Breast epithelium (tissue), 4 donors: ENCODE data around the gene PPL. TPM values are rescaled to one million over a fixed set of nuclear protein-coding genes. Genes with fewer than 3 reads are reported as not detected.
A peak's percentile ranks its signal among the peaks of the same experiment; 100 is the strongest.

Experiments
- DNase-seq, 2 donors: peaks; one replicate each; pipeline ENCODE4 v3.0.0-alpha.2; 2019; ENCODE audit warnings: low spot score in 2 of 2
- H3K27ac ChIP-seq, 2 donors: fragments of 200-600 bp; sonication (generic) in 1 of 2; one replicate each; pipeline ENCODE4 v1.5.1; 2016 to 2019; ENCODE audit warnings: mild to moderate bottlenecking in 1 of 2
- H3K27me3 ChIP-seq, 2 donors: fragments of 200-600 bp; sonication (generic) in 1 of 2; one replicate each; pipeline versions ENCODE4 v1.5.1 to v1.6.0; 2017 to 2019; ENCODE audit warnings: control low read depth in 1 of 2, mild to moderate bottlenecking in 1 of 2
- H3K36me3 ChIP-seq: fragments of 200-600 bp; one replicate; pipeline ENCODE4 v1.5.1; 2019
- H3K4me1 ChIP-seq, 2 donors: fragments of 200-600 bp; sonication (generic); one replicate each; pipeline ENCODE4 v1.5.1; 2016 to 2019; ENCODE audit warnings: control low read depth in 1 of 2
- H3K4me3 ChIP-seq, 3 donors: fragments of 200-600 bp; sonication (generic); 1 replicate in 2 of 3; 2 replicates in 1 of 3; pipeline ENCODE4 v1.5.1; 2016 to 2019; ENCODE audit warnings: mild to moderate bottlenecking in 3 of 3, moderate library complexity in 2 of 3
- H3K9me3 ChIP-seq, 2 donors: fragments of 200-600 bp; sonication (generic) in 1 of 2; one replicate each; pipeline ENCODE4 v1.5.1; 2016 to 2019; ENCODE audit warnings: control low read depth in 1 of 2
- CTCF ChIP-seq, 3 donors: fragments of 450-650 bp; IDR thresholded peaks; one replicate each; pipeline ENCODE4 v1.5.1; 2016 to 2017; ENCODE audit warnings: antibody characterized with exemption in 3 of 3, mild to moderate bottlenecking in 3 of 3, moderate library complexity in 3 of 3
- POLR2A ChIP-seq: fragments of 450-650 bp; IDR thresholded peaks from one replicate; pipeline ENCODE4 v1.6.1; 2016; ENCODE audit warnings: antibody characterized with exemption, mild to moderate bottlenecking, moderate library complexity
- POLR2AphosphoS5 ChIP-seq, 3 donors: sonication (generic); formaldehyde crosslinking; IDR thresholded peaks; one replicate each; pipeline ENCODE4 v1.6.1; 2017; ENCODE audit warnings: antibody characterized with exemption in 3 of 3
- intact Hi-C: fragments of 100-400 bp; cut with DNase I; formaldehyde crosslinking; loops from one replicate; pipeline ENCODE4 v1.15.1; 2023; ENCODE audit warnings: low total_unique reads
- total RNA-seq, 3 donors: library from RNA; depleted of rRNA; stranded (reverse); fragments of >200 nt; gene quantifications; one replicate each; pipeline ENCODE4 v1.1.0, GENCODE V29; 2016

Gene PPL
- total RNA-seq, 3 donors from 2014 or later: 53.1 to 169 (median 97.5) TPM

GRCh38 chr16:4877380-4877685, 59.6 kb downstream of the PPL start:
- intact Hi-C loops: no loop called here
- Histone ChIP-seq H3K4me1 (peaks cover 0 to 4% of the 10 kb centered on the region in 2 donors), H3K36me3 (peaks cover 6% of the 10 kb centered on the region), H3K9me3 (no peaks in the 10 kb centered on the region), H3K27ac (peak overlapping the region; percentile 13 to 46), H3K27me3 (no peaks in the 10 kb centered on the region), H3K4me3 (no peak overlapping the region)
- DNase-seq: no peak
- TF ChIP-seq POLR2A (no peak), CTCF (IDR thresholded peaks at IDR 0.05) (no peak), POLR2AphosphoS5 (IDR thresholded peaks at IDR 0.05) (no peak)

GRCh38 chr16:4876646-4877379, 60.1 kb downstream of the PPL start:
- no peaks in the 10 kb centered on the region for H3K9me3 ChIP-seq
- no peak for DNase-seq
- intact Hi-C loops: no loop called here
- peaks cover 0 to 4% of the 10 kb centered on the region in 2 donors for H3K4me1 ChIP-seq
- TF ChIP-seq CTCF (IDR thresholded peaks at IDR 0.05): no peak
- no peak for TF ChIP-seq POLR2AphosphoS5 (IDR thresholded peaks at IDR 0.05)
- no peak for TF ChIP-seq POLR2A
- H3K27me3 ChIP-seq: no peaks in the 10 kb centered on the region
- peaks cover 6% of the 10 kb centered on the region for H3K36me3 ChIP-seq
- no peak overlapping the region for H3K4me3 ChIP-seq
- H3K27ac ChIP-seq: peak overlapping the region; percentile 13 to 46

GRCh38 chr16:4874666-4875065, 62.3 kb downstream of the PPL start:
- TF ChIP-seq CTCF (IDR thresholded peaks at IDR 0.05): no peak
- no peak for TF ChIP-seq POLR2A
- TF ChIP-seq POLR2AphosphoS5 (IDR thresholded peaks at IDR 0.05): no peak
- no peaks in the 10 kb centered on the region for H3K27me3 ChIP-seq
- H3K4me1 ChIP-seq: peaks cover 4 to 6% of the 10 kb centered on the region in 2 donors
- no peak for DNase-seq
- H3K4me3 ChIP-seq: no peak overlapping the region
- intact Hi-C loops: no loop called here
- H3K27ac ChIP-seq: no peak overlapping the region
- no peaks in the 10 kb centered on the region for H3K36me3 ChIP-seq
- H3K9me3 ChIP-seq: no peaks in the 10 kb centered on the region

- Histone ChIP-seq H3K4me3 (no peak overlapping the region), H3K4me1 (peaks cover 4 to 10% of the 10 kb centered on the region in 2 donors), H3K36me3 (no peaks in the 10 kb centered on the region), H3K27me3 (no peaks in the 10 kb centered on the region), H3K27ac (no peak overlapping the region), H3K9me3 (no peaks in the 10 kb centered on the region)
- intact Hi-C loops: no loop called here
- TF ChIP-seq POLR2AphosphoS5 (IDR thresholded peaks at IDR 0.05): no peak
- no peak for TF ChIP-seq POLR2A
- no peak for TF ChIP-seq CTCF (IDR thresholded peaks at IDR 0.05)
- DNase-seq: no peak
These were observed 63.9 kb downstream of the PPL start for GRCh38 chr16:4873091-4873490.

GRCh38 chr16:4871071-4871470, 65.9 kb downstream of the PPL start:
- Histone ChIP-seq H3K27me3 (no peaks in the 10 kb centered on the region), H3K9me3 (no peaks in the 10 kb centered on the region), H3K27ac (no peak overlapping the region), H3K4me1 (peaks cover 0 to 10% of the 10 kb centered on the region in 2 donors), H3K4me3 (no peak overlapping the region), H3K36me3 (no peaks in the 10 kb centered on the region)
- intact Hi-C loops: loop anchor here (2.0 kb wide), 1 partner anchor 26 kb away; no protein-coding TSS in a partner anchor
- no peak for DNase-seq
- TF ChIP-seq POLR2AphosphoS5 (IDR thresholded peaks at IDR 0.05) (no peak), CTCF (IDR thresholded peaks at IDR 0.05) (no peak), POLR2A (no peak)
